Brain microvascular endothelial cell (primary cell): Measurements from ENCODE around the gene TVP23A.

ENCODE experiments used
- DNase-seq: peaks from one replicate; pipeline ENCODE4 v3.0.0-alpha.2; 2020
- H3K27ac ChIP-seq: fragments of 250-450 bp; sonication (Bioruptor Pico); 2 replicates; pipeline ENCODE4 v1.5.1; 2020; ENCODE audit warnings: mild to moderate bottlenecking, moderate library complexity
- H3K27me3 ChIP-seq: fragments of 250-450 bp; sonication (Bioruptor Pico); replicated peaks from 2 replicates; pipeline ENCODE4 v1.5.1; 2020; ENCODE audit warnings: mild to moderate bottlenecking
- H3K36me3 ChIP-seq: fragments of 250-450 bp; sonication (Bioruptor Pico); replicated peaks from 2 replicates; pipeline ENCODE4 v1.5.1; 2020; ENCODE audit warnings: mild to moderate bottlenecking
- H3K4me3 ChIP-seq: 2 replicates; pipeline ENCODE4 v1.5.1; 2011; ENCODE audit warnings: low read depth, mild to moderate bottlenecking, control low read depth, low read length, moderate library complexity
- CTCF ChIP-seq: IDR thresholded peaks from 2 replicates; pipeline ENCODE4 v1.5.1; 2011; ENCODE audit warnings: low read depth, mild to moderate bottlenecking, moderate library complexity, low read length, control low read depth, inconsistent platforms; ENCODE audit errors: missing control alignments
- in situ Hi-C: cut with HindIII; loops from 2 replicates; pipeline ENCODE4 v1.10.0; 2017; ENCODE audit warnings: low sequenced_read_pairs, low pct_ligation_motif_present

Gene TVP23A

GRCh38 chr16:10851512-10851911, 32.9 kb upstream of the TVP23A start:
- TF ChIP-seq CTCF = no peak
- no peaks in the 10 kb centered on the region for H3K36me3 ChIP-seq
- H3K27ac ChIP-seq = no peak overlapping the region
- no peaks in the 10 kb centered on the region for H3K27me3 ChIP-seq
- no peak overlapping the region for H3K4me3 ChIP-seq
- in situ Hi-C loops = no loop called here
- DNase-seq = no peak

GRCh38 chr16:10850478-10850850, 31.9 kb upstream of the TVP23A start:
- in situ Hi-C loops = no loop called here
- TF ChIP-seq CTCF = no peak
- H3K36me3 ChIP-seq = no peaks in the 10 kb centered on the region
- H3K27ac ChIP-seq = no peak overlapping the region
- DNase-seq = no peak
- H3K4me3 ChIP-seq = no peak overlapping the region
- no peaks in the 10 kb centered on the region for H3K27me3 ChIP-seq

GRCh38 chr16:10849736-10850477, 31.3 kb upstream of the TVP23A start:
- DNase-seq = no peak

GRCh38 chr16:10847176-10847575, 28.6 kb upstream of the TVP23A start:
- in situ Hi-C loops = no loop called here
- no peaks in the 10 kb centered on the region for H3K36me3 ChIP-seq
- no peak for TF ChIP-seq CTCF
- H3K27ac ChIP-seq = no peak overlapping the region
- H3K4me3 ChIP-seq = no peak overlapping the region
- no peak for DNase-seq
- no peaks in the 10 kb centered on the region for H3K27me3 ChIP-seq

More at GRCh38 chr16:10849736-10850477, 31.3 kb upstream of the TVP23A start:
- in situ Hi-C loops = no loop called here
- no peak overlapping the region for H3K4me3 ChIP-seq
- H3K27ac ChIP-seq = no peak overlapping the region
- H3K36me3 ChIP-seq = no peaks in the 10 kb centered on the region
- H3K27me3 ChIP-seq = no peaks in the 10 kb centered on the region
- TF ChIP-seq CTCF = no peak

- in situ Hi-C loops = no loop called here
- H3K36me3 ChIP-seq = no peaks in the 10 kb centered on the region
- no peak for DNase-seq
- H3K4me3 ChIP-seq = no peak overlapping the region
- TF ChIP-seq CTCF = no peak
- H3K27ac ChIP-seq = no peak overlapping the region
- no peaks in the 10 kb centered on the region for H3K27me3 ChIP-seq
Observed at GRCh38 chr16:10846213-10846998, 27.8 kb upstream of the TVP23A start.

- no peak for DNase-seq
- Histone ChIP-seq H3K4me3 (no peak overlapping the region), H3K27me3 (no peaks in the 10 kb centered on the region), H3K36me3 (no peaks in the 10 kb centered on the region), H3K27ac (no peak overlapping the region)
- in situ Hi-C loops = no loop called here
- TF ChIP-seq CTCF = no peak
Observed at GRCh38 chr16:10840703-10841102, 22.1 kb upstream of the TVP23A start.
